DOHH2 (cell line): ENCODE data around the gene COLQ.

Experiments
- H3F3A ChIP-seq: fragments of 200-600 bp; sonication (generic), shearing (Covaris generic); 2 replicates; pipeline ENCODE4 v1.6.0; 2016; ENCODE audit warnings: antibody characterized with exemption, mild to moderate bottlenecking; ENCODE audit not compliant: control insufficient read depth, insufficient read depth
- H3K27ac ChIP-seq: fragments of 200-600 bp; sonication (generic); 2 replicates; pipeline ENCODE4 v1.5.1; 2014; ENCODE audit warnings: low read depth, mild to moderate bottlenecking, low read length, moderate library complexity
- H3K27me3 ChIP-seq: fragments of 200-600 bp; sonication (generic); 2 replicates; pipeline ENCODE4 v1.6.1; 2014; ENCODE audit warnings: mild to moderate bottlenecking, low read length, mixed read lengths; ENCODE audit not compliant: control insufficient read depth
- H3K36me3 ChIP-seq: fragments of 200-600 bp; sonication (generic); 2 replicates; pipeline ENCODE4 v1.6.1; 2014; ENCODE audit warnings: mild to moderate bottlenecking, low read length, moderate library complexity, mixed read lengths; ENCODE audit not compliant: control insufficient read depth
- H3K4me1 ChIP-seq: fragments of 200-600 bp; sonication (generic); 2 replicates; pipeline ENCODE4 v1.6.1; 2014; ENCODE audit warnings: mild to moderate bottlenecking, low read length, mixed read lengths; ENCODE audit not compliant: control insufficient read depth
- H3K4me2 ChIP-seq: fragments of 200-600 bp; sonication (generic); 2 replicates; pipeline ENCODE4 v1.6.0; 2014; ENCODE audit warnings: mild to moderate bottlenecking, low read length, moderate library complexity
- H3K4me3 ChIP-seq: fragments of 200-600 bp; sonication (generic); 2 replicates; pipeline ENCODE4 v1.5.1; 2014; ENCODE audit warnings: mild to moderate bottlenecking, low read length, mixed read lengths
- H3K79me2 ChIP-seq: fragments of 200-600 bp; sonication (generic); 2 replicates; pipeline ENCODE4 v1.6.1; 2014; ENCODE audit warnings: mild to moderate bottlenecking, low read length, mixed read lengths; ENCODE audit not compliant: control insufficient read depth
- H3K9me2 ChIP-seq: fragments of 200-600 bp; sonication (generic); replicated peaks from 2 replicates; pipeline ENCODE4 v1.6.1; 2014; ENCODE audit warnings: mild to moderate bottlenecking, low read length, mixed read lengths; ENCODE audit not compliant: control insufficient read depth
- H3K9me3 ChIP-seq: fragments of 200-600 bp; sonication (generic); 2 replicates; pipeline ENCODE4 v1.6.1; 2014; ENCODE audit warnings: antibody characterized with exemption, low read length, mixed read lengths; ENCODE audit not compliant: control insufficient read depth, insufficient read depth
- H4K20me1 ChIP-seq: fragments of 200-600 bp; sonication (generic); 2 replicates; pipeline ENCODE4 v1.6.0; 2014; ENCODE audit warnings: low read depth, mild to moderate bottlenecking, antibody characterized with exemption, low read length, moderate library complexity; ENCODE audit not compliant: control insufficient read depth, insufficient read depth
- EZH2phosphoT487 ChIP-seq: fragments of 200-600 bp; sonication (generic); IDR thresholded peaks from 2 replicates; pipeline ENCODE4 v1.6.1; 2017; ENCODE audit warnings: borderline replicate concordance, mild to moderate bottlenecking, antibody characterized with exemption, low read length, moderate library complexity, mixed read lengths
- TF ChIP-seq, protein P1 (sequence below): fragments of 200-600 bp; sonication (generic); IDR thresholded peaks from one replicate; pipeline ENCODE4 v1.5.1; 2014; ENCODE audit warnings: antibody characterized with exemption, mild to moderate bottlenecking, low read depth, low read length; ENCODE audit not compliant: poor library complexity, severe bottlenecking

The COLQ gene

DNA sequence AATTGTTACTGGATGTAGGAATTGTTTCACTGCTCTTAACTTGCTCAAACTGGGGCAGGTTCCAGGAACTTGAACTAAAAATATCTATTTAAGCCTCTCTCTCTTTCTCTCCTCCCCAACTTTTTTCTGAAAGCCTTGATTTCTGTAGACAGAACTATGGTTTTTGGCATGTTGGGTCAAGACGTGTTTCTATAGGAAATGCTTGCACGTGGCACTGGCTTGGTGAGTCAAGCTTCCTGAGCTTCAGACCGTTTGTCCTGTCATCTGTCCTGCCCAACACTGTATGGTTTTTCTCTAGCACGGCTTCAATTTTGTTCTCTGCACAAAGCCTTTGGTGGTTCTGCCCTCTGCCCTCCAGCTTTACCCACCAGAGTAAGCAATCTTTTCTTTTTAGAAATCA lies 80.6 kb downstream of the COLQ start:
- Histone ChIP-seq H3K36me3 (peaks cover 69% of the 10 kb centered on the region), H3K27me3 (no peaks in the 10 kb centered on the region), H3K9me2 (no peaks in the 10 kb centered on the region), H3K4me1 (no peaks in the 10 kb centered on the region), H3K9me3 (no peaks in the 10 kb centered on the region), H4K20me1 (no peaks in the 10 kb centered on the region), H3K4me2 (no peak overlapping the region), H3K4me3 (no peak overlapping the region), H3F3A (no peaks in the 10 kb centered on the region), H3K27ac (no peak overlapping the region), H3K79me2 (no peaks in the 10 kb centered on the region)
- TF ChIP-seq EZH2phosphoT487 = no peak
- TF ChIP-seq, protein P1, sequence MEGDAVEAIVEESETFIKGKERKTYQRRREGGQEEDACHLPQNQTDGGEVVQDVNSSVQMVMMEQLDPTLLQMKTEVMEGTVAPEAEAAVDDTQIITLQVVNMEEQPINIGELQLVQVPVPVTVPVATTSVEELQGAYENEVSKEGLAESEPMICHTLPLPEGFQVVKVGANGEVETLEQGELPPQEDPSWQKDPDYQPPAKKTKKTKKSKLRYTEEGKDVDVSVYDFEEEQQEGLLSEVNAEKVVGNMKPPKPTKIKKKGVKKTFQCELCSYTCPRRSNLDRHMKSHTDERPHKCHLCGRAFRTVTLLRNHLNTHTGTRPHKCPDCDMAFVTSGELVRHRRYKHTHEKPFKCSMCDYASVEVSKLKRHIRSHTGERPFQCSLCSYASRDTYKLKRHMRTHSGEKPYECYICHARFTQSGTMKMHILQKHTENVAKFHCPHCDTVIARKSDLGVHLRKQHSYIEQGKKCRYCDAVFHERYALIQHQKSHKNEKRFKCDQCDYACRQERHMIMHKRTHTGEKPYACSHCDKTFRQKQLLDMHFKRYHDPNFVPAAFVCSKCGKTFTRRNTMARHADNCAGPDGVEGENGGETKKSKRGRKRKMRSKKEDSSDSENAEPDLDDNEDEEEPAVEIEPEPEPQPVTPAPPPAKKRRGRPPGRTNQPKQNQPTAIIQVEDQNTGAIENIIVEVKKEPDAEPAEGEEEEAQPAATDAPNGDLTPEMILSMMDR = no peak

DNA sequence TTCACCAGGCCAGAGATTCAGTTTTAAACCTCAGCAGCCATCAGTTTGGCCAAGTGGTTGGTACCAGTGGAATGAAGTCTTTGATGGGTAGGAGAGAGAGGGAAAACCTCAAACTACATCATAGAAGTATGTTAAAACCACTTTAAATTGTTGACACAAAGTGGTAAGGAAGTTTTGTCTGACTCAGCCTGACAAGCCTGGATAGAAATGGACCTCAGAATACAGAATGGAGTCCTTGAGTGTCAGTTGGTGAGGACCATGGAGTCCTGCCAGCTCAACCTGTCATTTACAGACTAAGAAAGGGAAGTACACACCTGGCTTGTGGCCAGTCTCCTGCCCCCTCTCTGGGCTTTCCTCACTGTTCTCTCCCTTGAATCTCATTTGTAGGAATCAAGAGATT lies 82.0 kb downstream of the COLQ start:
- TF ChIP-seq, protein P1 = no peak
- no peak for TF ChIP-seq EZH2phosphoT487
- H3K27me3 ChIP-seq = no peaks in the 10 kb centered on the region
- H3K9me2 ChIP-seq = no peaks in the 10 kb centered on the region
- H3K36me3 ChIP-seq = peaks cover 82% of the 10 kb centered on the region
- no peaks in the 10 kb centered on the region for H4K20me1 ChIP-seq
- no peak overlapping the region for H3K4me2 ChIP-seq
- H3K79me2 ChIP-seq = no peaks in the 10 kb centered on the region
- H3F3A ChIP-seq = no peaks in the 10 kb centered on the region
- H3K9me3 ChIP-seq = no peaks in the 10 kb centered on the region
- H3K4me3 ChIP-seq = no peak overlapping the region
- H3K4me1 ChIP-seq = no peaks in the 10 kb centered on the region
- no peak overlapping the region for H3K27ac ChIP-seq

DNA sequence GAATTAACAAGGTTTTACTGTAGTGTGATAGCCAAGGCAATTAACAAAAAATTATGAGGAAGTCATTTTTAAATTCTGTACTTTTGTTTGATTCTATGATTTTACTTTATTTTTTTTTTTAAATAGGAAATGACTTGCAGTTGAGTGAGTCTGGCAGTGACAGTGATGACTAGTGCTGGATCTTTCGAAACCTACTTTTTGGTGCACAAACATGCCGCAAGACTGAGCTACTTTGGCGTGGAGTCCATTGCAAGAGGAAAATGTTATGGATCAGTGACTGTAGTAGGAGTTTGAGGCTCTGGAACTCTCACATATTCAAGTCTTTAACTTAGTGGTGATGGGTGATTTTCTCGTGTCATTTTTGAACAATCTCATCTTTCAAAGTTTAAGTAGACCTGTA lies 82.5 kb downstream of the COLQ start:
- Histone ChIP-seq H3K9me3 (no peaks in the 10 kb centered on the region), H3K4me1 (no peaks in the 10 kb centered on the region), H3K27me3 (no peaks in the 10 kb centered on the region), H3K9me2 (no peaks in the 10 kb centered on the region), H4K20me1 (no peaks in the 10 kb centered on the region), H3F3A (no peaks in the 10 kb centered on the region), H3K36me3 (peaks cover 87% of the 10 kb centered on the region), H3K4me2 (no peak overlapping the region), H3K4me3 (no peak overlapping the region), H3K27ac (no peak overlapping the region), H3K79me2 (no peaks in the 10 kb centered on the region)
- TF ChIP-seq, protein P1 = no peak
- TF ChIP-seq EZH2phosphoT487 = no peak

DNA sequence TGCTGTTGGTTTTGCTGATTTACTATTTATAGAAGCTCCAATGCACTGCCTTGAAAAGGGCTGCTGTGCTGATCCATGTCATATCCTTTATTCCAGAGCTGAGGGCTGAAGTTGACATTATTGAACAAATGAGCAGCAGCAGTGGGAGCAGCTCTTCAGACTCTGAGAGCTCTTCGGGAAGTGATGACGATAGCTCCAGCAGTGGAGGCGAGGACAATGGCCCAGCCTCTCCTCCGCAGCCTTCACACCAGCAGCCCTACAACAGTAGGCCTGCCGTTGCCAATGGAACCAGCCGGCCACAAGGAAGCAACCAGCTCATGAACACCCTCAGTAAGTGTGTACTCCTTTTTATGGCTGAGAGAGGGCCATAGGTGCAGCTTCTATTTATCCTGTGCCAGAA lies 85.3 kb downstream of the COLQ start:
- TF ChIP-seq, protein P1 = no peak
- TF ChIP-seq EZH2phosphoT487 = no peak

More for the DNA sequence above, 85.3 kb downstream of the COLQ start:
- peaks cover 90% of the 10 kb centered on the region for H3K36me3 ChIP-seq
- H3K79me2 ChIP-seq = peaks cover 9% of the 10 kb centered on the region
- H3F3A ChIP-seq = no peaks in the 10 kb centered on the region
- H3K27ac ChIP-seq = no peak overlapping the region
- H3K9me3 ChIP-seq = no peaks in the 10 kb centered on the region
- no peaks in the 10 kb centered on the region for H3K9me2 ChIP-seq
- H3K4me3 ChIP-seq = no peak overlapping the region
- H3K4me1 ChIP-seq = no peaks in the 10 kb centered on the region
- no peaks in the 10 kb centered on the region for H4K20me1 ChIP-seq
- no peaks in the 10 kb centered on the region for H3K27me3 ChIP-seq
- no peak overlapping the region for H3K4me2 ChIP-seq
